NCI-H510A (cell line): Measurements from ENCODE around the gene TARBP1.
"Not testable (repeated sequence)": the region's sequence is repeated elsewhere in the genome, so short reads cannot be mapped to it uniquely, and the experiment has no call there.

Experiments used
- DNase-seq: peaks from one replicate; lab custom pipeline; 2025; lab: John Stamatoyannopoulos, UW

Gene TARBP1

GRCh38 chr1:234478481-234479309 lies at the start of gene TARBP1:
Gene TARBP1, minus strand, starts transcription at chr1:234479179. Its CDS starts 76 bp downstream, at chr1:234479103.
- DNase-seq = peak; percentile 65

GRCh38 chr1:234528074-234528865 lies 49.3 kb upstream of the TARBP1 start:
- no peak for DNase-seq

DNA sequence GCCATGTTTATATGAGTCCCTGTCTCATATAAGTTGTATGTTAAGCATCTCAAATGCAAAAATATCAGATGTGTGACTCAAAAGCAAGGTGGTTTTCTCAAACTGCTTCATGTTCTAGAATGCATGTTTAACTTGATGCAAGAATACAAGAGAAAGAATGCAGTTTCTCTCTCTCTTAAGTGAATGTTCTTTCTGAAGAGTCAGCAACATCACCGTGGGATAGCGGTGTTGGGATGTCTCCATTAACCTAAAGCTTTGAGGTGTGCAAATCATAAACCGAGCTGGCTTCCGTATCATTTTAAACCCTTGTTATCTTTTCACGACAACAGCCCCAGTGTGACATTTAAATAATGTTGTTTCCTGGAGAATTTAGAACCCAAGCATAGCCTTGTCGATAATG lies 48.4 kb upstream of the TARBP1 start:
- DNase-seq = no peak

DNA sequence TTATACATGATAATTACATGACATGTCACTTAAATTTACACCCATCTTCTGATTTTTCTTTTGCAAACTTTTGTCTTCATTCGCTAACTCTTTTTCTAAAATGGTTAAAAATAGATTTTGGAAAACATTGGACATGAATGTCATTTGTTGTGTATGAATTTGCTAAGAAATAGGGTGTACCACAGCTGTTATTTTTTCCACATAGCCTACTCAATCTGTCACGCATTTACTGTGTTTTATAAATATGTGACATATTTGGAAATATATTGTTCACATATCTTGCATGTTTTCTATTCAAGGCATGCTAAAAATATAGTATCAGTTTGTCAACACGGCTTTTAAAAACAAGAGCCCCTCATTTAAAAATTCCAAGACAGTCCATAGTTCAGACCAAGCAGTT lies 47.9 kb upstream of the TARBP1 start:
- no peak for DNase-seq

GRCh38 chr1:234525099-234525799 lies 46.3 kb upstream of the TARBP1 start:
- DNase-seq = no peak

DNA sequence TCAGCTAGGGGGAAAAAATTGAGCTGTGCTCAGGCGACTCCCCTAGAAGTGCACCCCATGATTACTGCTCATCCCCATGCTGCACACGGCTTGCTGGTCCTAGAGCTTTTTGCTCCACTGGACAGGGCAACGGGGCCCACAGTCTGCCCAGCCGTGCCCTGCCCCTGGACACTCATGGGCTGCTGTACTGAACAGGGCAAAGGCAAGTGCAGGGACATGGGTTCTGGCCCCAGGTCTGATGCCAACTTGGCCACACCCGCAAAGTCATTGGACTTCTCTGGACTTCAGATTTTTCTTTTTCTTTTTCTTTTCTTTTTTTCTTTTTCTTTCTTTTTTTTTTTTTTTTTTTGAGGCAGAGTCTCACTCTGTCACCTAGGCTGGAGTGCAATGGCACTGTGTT lies 42.9 kb upstream of the TARBP1 start:
- DNase-seq = no peak

- no peak for DNase-seq
Observed at GRCh38 chr1:234520908-234521817, 42.2 kb upstream of the TARBP1 start.

DNA sequence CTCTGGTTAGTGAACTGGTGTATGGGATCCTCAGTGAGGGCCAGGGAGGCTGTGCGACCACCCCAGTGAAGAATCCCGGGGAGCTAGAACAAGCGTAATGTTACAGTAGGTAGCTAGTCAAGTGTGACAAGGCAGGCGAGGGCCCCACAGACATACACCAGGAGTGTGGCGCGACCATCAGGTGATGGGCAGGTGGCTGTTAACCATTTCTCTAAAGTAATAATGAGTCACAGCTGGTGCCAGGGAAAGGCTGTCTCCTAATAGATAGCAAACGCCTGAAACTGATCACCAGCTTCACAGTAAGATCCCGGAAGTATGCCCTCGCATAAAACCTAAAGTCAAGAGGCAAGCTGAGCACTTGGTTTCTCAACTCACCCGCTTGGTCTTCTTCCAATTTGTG lies 40.5 kb upstream of the TARBP1 start:
- no peak for DNase-seq

- no peak for DNase-seq
Observed at GRCh38 chr1:234518876-234519275, 39.9 kb upstream of the TARBP1 start.

- DNase-seq = not testable (repeated sequence)
Observed at GRCh38 chr1:234518086-234518485, 39.1 kb upstream of the TARBP1 start.

- DNase-seq = no peak
Observed at GRCh38 chr1:234517110-234517802, 38.3 kb upstream of the TARBP1 start.

DNA sequence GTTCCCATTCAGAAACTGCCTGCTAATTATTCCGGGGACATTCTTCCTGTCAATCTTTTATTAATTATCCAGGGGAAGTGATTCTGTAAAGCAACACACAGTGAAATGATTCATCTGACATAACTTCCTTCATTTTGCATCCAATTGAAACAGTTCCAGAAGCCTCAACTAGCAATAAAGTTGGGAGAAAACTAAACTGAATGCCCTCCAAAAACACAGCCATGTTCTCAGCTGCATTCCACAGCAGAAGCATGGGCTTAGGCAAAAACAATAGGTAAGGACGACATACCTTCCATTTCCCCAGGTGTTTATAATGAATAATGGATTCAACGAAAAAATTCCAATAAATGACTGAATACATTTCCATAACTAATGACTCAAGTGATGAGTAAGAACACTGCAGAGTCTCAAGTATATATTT lies 36.9 kb upstream of the TARBP1 start:
- no peak for DNase-seq

DNA sequence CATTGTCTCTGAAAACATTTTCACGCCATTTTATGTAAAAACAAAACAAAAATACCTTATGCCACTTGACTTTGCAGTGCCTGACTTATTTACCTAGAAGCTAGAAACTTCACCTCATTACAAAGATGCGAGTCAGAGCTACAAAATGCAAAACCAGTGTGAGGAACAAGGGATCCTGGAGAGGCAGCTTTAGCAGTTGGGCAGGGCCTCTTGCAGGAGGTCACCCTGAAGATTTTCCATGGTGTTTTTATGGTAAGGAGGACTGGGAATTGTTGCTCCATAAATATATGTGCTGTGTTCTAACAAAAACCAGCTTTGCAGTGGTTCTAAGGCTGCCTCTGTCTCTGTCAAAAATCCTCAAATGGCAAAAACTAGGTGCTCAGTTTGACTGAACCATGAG lies 36.4 kb upstream of the TARBP1 start:
- no peak for DNase-seq

DNA sequence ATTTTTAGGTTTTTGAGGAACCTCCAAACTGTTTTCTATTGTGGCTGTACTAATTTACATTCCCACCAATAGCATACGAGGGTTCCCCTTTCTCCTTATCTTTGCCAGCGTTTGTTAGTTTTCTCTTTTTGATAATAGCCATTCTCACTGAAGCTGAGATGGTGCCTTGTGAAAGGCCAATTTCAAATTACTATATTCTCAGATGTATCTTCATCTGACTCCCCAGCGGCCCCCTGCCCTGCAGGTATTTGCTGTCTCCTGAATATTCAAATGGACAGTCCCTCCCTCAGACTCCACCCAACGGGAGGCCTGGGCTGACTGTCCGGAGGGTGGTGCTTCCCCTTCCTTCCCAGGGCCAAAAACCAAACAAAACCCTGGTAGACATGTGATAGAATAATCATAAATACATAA lies 33.5 kb upstream of the TARBP1 start:
- no peak for DNase-seq

DNA sequence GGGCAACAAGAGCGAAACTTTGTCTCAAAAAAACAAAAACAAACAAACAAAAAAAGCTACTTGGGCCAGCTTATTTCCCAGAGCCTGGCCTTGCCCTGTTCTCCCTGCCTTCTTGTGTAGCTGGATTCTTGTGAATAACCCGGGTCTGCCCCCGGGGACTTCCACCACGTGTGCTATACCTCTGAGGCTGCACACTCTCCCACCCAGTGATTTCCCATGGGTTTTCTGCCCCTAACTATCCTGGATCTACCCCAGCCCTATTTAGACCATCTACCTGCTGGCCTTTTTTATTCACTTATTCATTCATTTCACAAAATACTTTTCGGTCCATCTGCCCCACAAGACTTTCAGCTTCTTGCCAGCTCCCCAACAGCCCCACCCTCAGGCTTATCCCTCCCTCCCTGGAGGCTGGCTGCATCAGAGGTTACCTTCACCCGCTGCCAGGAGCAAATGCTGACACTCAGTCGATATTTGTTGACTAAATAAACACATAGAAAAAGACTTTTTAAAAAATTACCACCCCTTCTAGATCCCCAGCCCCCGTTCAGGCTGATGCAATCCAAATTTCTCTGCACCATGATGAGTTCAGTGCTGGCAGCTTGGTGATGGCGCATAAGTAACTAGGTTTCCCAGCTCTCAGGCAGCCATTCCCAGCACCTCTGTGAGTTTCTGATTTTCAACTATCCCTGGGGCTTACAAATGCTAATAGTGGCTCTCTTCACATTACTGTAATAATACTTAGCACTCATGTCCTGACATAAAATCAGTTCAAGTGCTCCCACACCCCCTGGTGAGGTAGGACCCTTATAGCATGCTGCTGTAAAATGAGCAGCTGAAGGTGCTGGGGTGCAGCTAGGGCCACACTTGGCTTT lies 30.7 kb upstream of the TARBP1 start:
- no peak for DNase-seq

DNA sequence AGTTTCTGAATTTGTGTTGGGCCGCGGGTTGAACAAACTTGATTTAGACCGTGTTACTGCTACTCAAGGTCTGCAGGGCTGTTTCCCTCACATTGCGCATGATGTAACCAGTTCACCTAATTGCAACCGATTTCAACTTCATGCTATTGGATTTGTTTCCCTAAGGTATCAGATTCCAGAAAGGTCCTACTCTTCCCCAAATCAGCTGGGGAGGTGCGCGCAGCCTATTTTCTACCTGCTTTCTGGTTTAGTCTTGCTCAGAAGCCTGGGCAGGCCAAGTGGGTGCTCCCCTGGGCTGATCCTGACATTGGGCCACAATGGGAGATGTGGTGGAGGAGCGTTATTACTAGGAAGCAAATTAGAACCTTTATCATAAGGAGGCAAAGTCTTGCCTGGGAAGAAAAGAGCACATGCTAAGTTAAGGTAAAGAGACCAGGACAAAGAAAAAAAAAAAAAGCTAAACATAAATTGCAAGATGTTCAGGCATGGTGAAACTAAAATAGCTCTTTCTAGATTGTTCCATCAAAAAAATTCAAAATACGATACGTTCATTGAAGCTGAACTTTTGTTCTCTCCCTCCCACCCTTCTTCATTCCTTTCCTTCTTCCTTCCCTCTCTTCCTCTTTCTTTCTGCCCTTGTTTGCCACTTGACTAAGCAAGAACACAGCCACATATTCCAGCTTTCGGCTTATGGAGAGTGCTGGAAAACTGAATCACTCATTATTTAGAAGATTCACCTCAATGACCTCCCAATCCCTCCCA lies 28.8 kb upstream of the TARBP1 start:
- DNase-seq = no peak

- no peak for DNase-seq
Observed at GRCh38 chr1:234507089-234507488, 28.1 kb upstream of the TARBP1 start.

DNA sequence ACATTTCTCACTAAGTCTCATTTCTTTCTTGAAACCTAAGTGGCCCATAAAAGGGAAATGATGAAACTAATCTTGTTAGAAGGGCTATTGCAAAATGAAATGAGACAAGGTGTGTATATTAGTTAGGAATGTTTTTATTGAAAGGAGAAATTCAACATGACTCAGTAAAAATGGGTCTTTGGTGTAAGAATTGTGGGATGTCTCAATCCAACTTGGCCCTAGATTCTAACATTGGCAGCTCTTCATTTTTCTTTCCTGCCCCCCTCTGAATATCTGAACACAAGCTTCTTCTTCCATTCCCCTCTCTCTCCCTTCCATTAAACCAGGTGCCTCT lies 26.8 kb upstream of the TARBP1 start:
- no peak for DNase-seq
